BLaER1 (cell line): ENCODE results near the gene TRPM2.

Experiments
- H3K27ac ChIP-seq: shearing (Covaris generic); formaldehyde crosslinking; 2 replicates; pipeline ENCODE4 v1.8.1; 2022
- H3K27me3 ChIP-seq: shearing (Covaris generic); formaldehyde crosslinking; 2 replicates; pipeline ENCODE4 v1.8.1; 2022
- H3K36me3 ChIP-seq: shearing (Covaris generic); formaldehyde crosslinking; 2 replicates; pipeline ENCODE4 v1.8.1; 2022
- H3K4me1 ChIP-seq: shearing (Covaris generic); formaldehyde crosslinking; 2 replicates; pipeline ENCODE4 v1.8.1; 2022
- H3K4me2 ChIP-seq: shearing (Covaris generic); formaldehyde crosslinking; 2 replicates; pipeline ENCODE4 v1.8.1; 2022
- H3K4me3 ChIP-seq: shearing (Covaris generic); formaldehyde crosslinking; 2 replicates; pipeline ENCODE4 v1.8.1; 2022
- H3K9ac ChIP-seq: shearing (Covaris generic); formaldehyde crosslinking; 2 replicates; pipeline ENCODE4 v1.8.1; 2022
- H3K9me3 ChIP-seq: shearing (Covaris generic); formaldehyde crosslinking; 2 replicates; pipeline ENCODE4 v1.8.1; 2022
- H4K20me1 ChIP-seq: shearing (Covaris generic); formaldehyde crosslinking; 2 replicates; pipeline ENCODE4 v1.8.1; 2022
- Cebpa-rat ChIP-seq: shearing (Covaris generic); IDR thresholded peaks from 2 replicates; pipeline ENCODE4 v1.8.1; 2022

TRPM2 gene

DNA sequence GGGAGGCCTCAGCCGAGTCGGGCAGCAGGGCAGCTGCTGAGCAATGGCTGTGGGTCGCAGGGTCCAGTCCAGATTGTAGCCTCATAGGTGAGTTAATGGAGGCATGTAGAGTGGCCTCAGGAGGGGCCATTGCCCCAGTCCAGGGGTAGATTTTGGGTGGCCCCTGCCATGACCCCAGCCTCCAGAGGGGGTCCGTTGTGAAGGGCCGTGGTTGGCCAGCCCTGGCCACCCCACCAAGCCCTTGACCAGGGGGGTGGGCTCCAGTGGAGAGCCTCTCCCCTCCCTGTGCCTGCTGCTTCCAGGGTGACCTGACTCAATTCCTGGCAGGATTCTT is 26.1 kb downstream of the TRPM2 start:
- Histone ChIP-seq H3K27ac (no peak overlapping the region), H3K9ac (no peak overlapping the region), H3K4me1 (peaks cover 40% of the 10 kb centered on the region), H3K4me2 (no peak overlapping the region), H3K4me3 (no peak overlapping the region), H3K27me3 (no peaks in the 10 kb centered on the region), H3K36me3 (peaks cover 92% of the 10 kb centered on the region), H3K9me3 (peaks cover 35% of the 10 kb centered on the region), H4K20me1 (peaks cover 39% of the 10 kb centered on the region)
- no peak for TF ChIP-seq Cebpa-rat

DNA sequence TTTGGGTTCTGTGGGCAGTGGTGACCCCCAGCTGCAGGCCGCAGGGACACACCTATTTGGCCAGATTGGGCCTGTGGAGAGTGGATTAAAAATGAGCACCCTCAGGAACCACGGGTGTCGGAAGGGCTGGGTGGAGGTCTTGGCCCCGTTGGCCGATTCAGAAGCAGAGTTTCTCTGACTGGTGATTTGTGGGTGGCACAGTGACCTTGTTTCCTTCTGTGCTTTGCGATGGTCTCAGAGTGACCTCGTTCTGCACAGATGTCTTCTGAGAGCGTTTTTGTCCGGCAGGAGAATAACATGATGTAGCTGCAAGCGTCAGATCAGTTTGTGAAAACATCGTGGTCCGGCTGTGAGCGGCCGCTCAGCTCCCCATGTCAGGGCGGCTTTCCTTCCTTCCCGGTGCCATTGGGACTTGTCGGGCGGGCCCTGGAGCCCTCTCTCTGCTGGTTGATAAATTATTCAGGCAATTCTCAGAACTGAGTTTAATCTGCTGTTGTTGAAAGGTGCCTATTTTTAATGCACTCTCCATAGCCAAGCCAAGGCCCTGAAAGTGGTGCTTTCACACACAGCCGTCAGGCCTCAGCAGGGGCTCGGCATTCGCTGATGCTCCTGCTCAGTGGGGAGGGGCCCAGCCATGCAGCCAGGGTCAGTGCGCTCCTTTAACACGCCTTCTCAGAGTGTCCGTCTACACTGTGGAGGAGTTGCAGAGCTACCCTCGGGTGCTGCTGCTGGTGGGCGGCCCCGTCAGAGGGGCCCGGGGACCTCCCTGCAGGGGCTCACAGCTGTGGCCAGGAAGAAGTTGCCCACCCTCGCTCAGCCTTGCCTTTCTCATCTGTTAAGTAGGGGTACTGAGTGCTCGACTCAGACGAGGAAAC is 26.8 kb downstream of the TRPM2 start:
- peaks cover 92% of the 10 kb centered on the region for H3K36me3 ChIP-seq
- no peak overlapping the region for H3K4me3 ChIP-seq
- H3K4me2 ChIP-seq: no peak overlapping the region
- TF ChIP-seq Cebpa-rat: no peak
- H4K20me1 ChIP-seq: peaks cover 39% of the 10 kb centered on the region
- H3K9me3 ChIP-seq: peaks cover 37% of the 10 kb centered on the region
- H3K9ac ChIP-seq: no peak overlapping the region
- no peak overlapping the region for H3K27ac ChIP-seq
- H3K4me1 ChIP-seq: peaks cover 33% of the 10 kb centered on the region
- H3K27me3 ChIP-seq: no peaks in the 10 kb centered on the region

DNA sequence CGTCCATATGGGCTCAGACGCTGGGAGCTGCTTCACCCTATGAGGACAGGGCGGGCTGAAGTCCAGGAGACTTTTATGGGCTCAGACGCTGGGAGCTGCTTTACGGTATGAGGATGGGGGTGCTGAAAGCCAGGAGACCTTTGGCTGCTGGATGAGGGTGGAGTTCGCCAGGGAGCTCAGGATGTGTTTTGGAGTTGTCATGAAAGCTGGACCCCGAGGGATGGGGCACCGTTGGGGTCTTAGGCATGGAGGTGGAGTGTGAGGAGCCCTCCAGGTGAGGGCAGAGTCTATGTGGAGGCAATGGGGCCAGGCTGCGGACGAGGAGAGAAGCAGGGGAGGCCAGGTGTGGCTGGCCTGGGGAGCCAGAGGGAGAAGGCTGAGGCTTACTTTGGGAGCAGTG is 27.5 kb downstream of the TRPM2 start:
- Histone ChIP-seq H3K27ac (no peak overlapping the region), H3K4me2 (no peak overlapping the region), H3K9me3 (peaks cover 44% of the 10 kb centered on the region), H3K4me1 (peaks cover 26% of the 10 kb centered on the region), H3K4me3 (no peak overlapping the region), H3K9ac (no peak overlapping the region), H3K36me3 (peaks cover 92% of the 10 kb centered on the region), H4K20me1 (peaks cover 33% of the 10 kb centered on the region), H3K27me3 (no peaks in the 10 kb centered on the region)
- TF ChIP-seq Cebpa-rat: no peak

DNA sequence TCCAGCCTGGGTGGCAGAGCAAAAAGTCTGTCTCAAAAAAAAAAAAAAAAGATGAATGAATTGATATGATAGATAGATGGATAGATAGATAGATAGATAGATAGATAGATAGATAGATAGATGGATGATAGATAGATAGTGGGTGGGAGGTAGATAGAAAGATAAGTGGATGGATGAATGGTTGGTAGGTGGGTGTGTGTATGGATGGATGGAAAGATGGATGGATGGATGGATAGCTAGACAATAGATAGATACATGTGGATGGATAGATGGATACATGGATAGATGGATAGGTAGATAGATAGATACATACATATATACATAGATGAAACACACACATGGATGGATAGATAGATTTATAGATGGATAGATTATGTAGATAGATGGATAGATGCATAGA is 28.5 kb downstream of the TRPM2 start:
- H4K20me1 ChIP-seq: peaks cover 23% of the 10 kb centered on the region
- no peaks in the 10 kb centered on the region for H3K27me3 ChIP-seq
- no peak overlapping the region for H3K4me2 ChIP-seq
- TF ChIP-seq Cebpa-rat: no peak
- H3K36me3 ChIP-seq: peaks cover 93% of the 10 kb centered on the region
- H3K4me1 ChIP-seq: peaks cover 16% of the 10 kb centered on the region
- peaks cover 54% of the 10 kb centered on the region for H3K9me3 ChIP-seq
- H3K9ac ChIP-seq: no peak overlapping the region
- no peak overlapping the region for H3K27ac ChIP-seq
- H3K4me3 ChIP-seq: no peak overlapping the region

GRCh38 chr21:44382536-44382935 is 29.1 kb downstream of the TRPM2 start:
- Histone ChIP-seq H4K20me1 (peaks cover 16% of the 10 kb centered on the region), H3K27ac (no peak overlapping the region), H3K4me1 (peaks cover 10% of the 10 kb centered on the region), H3K36me3 (peaks cover 96% of the 10 kb centered on the region), H3K9me3 (peaks cover 54% of the 10 kb centered on the region), H3K27me3 (no peaks in the 10 kb centered on the region), H3K4me2 (no peak overlapping the region), H3K9ac (no peak overlapping the region), H3K4me3 (no peak overlapping the region)
- TF ChIP-seq Cebpa-rat: no peak

- Histone ChIP-seq H3K4me1 (peaks cover 3% of the 10 kb centered on the region), H3K27me3 (no peaks in the 10 kb centered on the region), H3K9ac (no peak overlapping the region), H3K4me3 (no peak overlapping the region), H3K4me2 (no peak overlapping the region), H3K36me3 (peaks cover 96% of the 10 kb centered on the region), H3K27ac (no peak overlapping the region), H4K20me1 (peaks cover 10% of the 10 kb centered on the region; the same call in 1 of the 2 replicates), H3K9me3 (peaks cover 54% of the 10 kb centered on the region)
- no peak for TF ChIP-seq Cebpa-rat
Measured at GRCh38 chr21:44383216-44383615, 29.8 kb downstream of the TRPM2 start.

DNA sequence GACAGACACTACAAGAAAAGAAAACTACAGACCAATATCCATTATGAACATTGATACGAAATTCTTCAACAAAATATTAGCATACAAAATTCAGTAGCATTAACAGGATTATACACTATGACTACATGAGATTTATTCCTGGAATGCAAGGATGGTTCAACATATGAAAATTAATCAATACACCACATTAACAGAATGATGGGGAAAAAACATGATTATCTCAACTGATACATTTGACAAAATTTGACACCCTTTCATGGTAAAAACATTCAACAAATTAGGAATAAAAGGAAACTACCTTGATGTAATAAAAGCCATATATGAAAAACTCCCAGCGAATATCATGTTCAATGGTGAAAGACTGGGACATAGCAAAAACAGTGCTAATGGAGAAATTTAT is 31.5 kb downstream of the TRPM2 start:
- H3K4me2 ChIP-seq: no peak overlapping the region
- no peak overlapping the region for H3K4me3 ChIP-seq
- peaks cover 6% of the 10 kb centered on the region; the same call in 1 of the 2 replicates for H4K20me1 ChIP-seq
- H3K9me3 ChIP-seq: peaks cover 56% of the 10 kb centered on the region
- TF ChIP-seq Cebpa-rat: no peak
- H3K36me3 ChIP-seq: peaks cover 94% of the 10 kb centered on the region
- H3K27me3 ChIP-seq: no peaks in the 10 kb centered on the region
- no peak overlapping the region for H3K9ac ChIP-seq
- H3K4me1 ChIP-seq: no peaks in the 10 kb centered on the region
- H3K27ac ChIP-seq: no peak overlapping the region

DNA sequence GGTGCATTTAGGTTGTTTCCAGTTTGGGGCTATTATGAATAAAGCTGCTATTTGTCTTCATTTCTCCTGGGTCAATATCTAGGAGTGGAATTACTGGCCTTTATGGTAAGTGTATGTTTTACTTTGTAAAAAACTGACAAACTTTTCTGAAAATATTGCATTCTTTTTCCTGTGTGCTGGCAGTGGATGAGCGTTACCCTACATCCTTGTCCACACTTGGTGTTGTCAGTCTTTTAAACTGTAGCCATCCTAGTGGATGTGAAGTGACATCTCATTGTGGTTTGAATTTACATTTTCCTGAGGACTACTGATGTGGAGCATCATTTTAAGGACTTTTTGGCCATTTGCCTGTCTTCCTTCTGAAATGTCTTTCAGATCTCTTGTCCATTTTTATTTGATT is 35.9 kb downstream of the TRPM2 start:
- no peak overlapping the region for H3K4me3 ChIP-seq
- TF ChIP-seq Cebpa-rat: no peak
- no peak overlapping the region for H3K27ac ChIP-seq
- H3K9me3 ChIP-seq: peaks cover 30% of the 10 kb centered on the region
- no peaks in the 10 kb centered on the region for H4K20me1 ChIP-seq
- H3K36me3 ChIP-seq: peaks cover 95% of the 10 kb centered on the region
- H3K4me1 ChIP-seq: peaks cover 6% of the 10 kb centered on the region; the same call in 1 of the 2 replicates
- H3K9ac ChIP-seq: no peak overlapping the region
- H3K27me3 ChIP-seq: no peaks in the 10 kb centered on the region
- no peak overlapping the region for H3K4me2 ChIP-seq

DNA sequence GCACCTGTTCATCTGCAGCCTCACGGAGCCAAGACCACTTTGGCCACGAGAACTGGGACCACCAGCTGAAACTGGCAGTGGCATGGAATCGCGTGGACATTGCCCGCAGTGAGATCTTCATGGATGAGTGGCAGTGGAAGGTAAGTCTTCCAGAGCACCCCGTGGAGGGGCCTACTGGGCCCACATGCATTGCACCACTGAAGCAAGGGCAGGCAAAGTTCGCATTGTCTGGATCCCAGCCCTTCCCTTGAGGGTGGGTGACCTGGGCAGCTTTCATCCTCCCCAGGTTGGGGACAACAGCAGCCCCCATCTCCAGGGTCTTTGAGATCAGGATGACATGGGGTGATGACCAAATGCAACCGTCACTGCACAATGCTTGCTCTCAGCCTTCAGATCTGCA is 37.5 kb downstream of the TRPM2 start:
- Histone ChIP-seq H4K20me1 (no peaks in the 10 kb centered on the region), H3K9ac (no peak overlapping the region), H3K4me1 (peaks cover 6% of the 10 kb centered on the region; the same call in 1 of the 2 replicates), H3K4me2 (no peak overlapping the region), H3K27ac (no peak overlapping the region), H3K36me3 (peaks cover 90% of the 10 kb centered on the region), H3K27me3 (no peaks in the 10 kb centered on the region), H3K4me3 (no peak overlapping the region), H3K9me3 (peaks cover 15% of the 10 kb centered on the region)
- TF ChIP-seq Cebpa-rat: no peak

DNA sequence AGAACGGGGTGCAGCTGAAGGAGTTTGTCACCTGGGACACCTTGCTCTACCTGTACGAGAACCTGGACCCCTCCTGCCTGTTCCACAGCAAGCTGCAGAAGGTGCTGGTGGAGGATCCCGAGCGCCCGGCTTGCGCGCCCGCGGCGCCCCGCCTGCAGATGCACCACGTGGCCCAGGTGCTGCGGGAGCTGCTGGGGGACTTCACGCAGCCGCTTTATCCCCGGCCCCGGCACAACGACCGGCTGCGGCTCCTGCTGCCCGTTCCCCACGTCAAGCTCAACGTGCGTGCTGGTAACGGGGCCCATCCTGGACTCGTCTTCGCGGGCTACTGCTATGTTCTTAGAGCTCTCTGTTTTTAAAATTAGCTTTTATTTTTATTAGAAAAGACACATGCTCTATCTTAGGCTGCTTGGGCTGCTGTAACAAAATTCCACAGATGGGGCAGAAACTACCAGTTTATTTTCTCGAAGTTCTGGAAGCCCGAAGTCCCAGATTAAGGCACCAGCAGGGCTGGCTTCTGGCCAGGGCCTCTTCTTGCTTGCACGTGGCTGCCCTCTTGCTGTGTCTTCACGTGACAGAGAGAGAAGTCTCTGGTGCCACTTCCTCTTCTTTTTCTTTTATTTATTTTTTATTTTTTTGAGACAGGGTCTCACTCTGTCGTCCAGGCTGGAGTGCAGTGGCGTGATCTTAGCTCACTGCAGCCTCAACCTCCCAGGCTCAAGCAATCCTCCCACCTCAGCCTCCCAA is 38.1 kb downstream of the TRPM2 start:
- H3K36me3 ChIP-seq: peaks cover 84% of the 10 kb centered on the region
- H3K9ac ChIP-seq: no peak overlapping the region
- no peak overlapping the region for H3K4me2 ChIP-seq
- H3K27ac ChIP-seq: no peak overlapping the region
- H3K27me3 ChIP-seq: no peaks in the 10 kb centered on the region
- no peak for TF ChIP-seq Cebpa-rat
- H3K4me1 ChIP-seq: peaks cover 6% of the 10 kb centered on the region; the same call in 1 of the 2 replicates
- H4K20me1 ChIP-seq: no peaks in the 10 kb centered on the region
- no peak overlapping the region for H3K4me3 ChIP-seq
- H3K9me3 ChIP-seq: peaks cover 8% of the 10 kb centered on the region
